ENCODE results near the gene NOC2L.

DNA sequence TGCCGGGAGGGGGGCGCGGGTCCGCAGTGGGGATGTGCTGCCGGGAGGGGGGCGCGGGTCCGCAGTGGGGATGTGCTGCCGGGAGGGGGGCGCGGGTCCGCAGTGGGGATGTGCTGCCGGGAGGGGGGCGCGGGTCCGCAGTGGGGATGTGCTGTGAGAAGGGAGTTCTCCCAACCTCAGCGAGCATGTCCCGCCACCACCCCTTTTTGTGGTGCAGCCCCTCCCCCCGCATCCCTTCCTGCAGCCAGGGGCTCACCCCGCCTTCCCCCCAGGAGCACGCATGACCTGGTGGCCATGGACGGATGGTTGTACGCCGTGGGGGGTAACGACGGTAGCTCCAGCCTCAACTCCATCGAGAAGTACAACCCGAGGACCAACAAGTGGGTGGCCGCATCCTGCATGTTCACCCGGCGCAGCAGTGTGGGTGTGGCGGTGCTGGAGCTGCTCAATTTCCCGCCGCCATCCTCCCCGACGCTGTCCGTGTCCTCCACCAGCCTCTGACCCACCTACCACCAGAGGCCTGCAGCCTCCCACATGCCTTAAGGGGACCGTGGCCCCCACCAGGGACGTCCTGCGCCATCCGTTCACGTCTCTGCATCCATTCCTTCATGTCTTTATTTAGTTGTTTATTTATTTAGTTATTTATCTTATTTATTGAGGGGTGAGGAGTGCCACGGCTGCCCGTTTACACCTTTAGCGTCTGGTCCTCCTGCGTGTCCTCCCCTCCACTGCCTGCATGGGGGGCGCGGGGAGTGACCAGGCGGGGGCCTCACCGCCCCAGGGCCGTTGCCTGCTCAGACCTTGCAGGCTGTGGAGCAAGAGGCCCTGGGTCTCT is 5.9 kb upstream of the NOC2L start:
- no peak for TF ChIP-seq MAX (IDR thresholded peaks at IDR 0.05; ENCODE audit: insufficient read depth, insufficient read length)
- TF ChIP-seq, protein P1, sequence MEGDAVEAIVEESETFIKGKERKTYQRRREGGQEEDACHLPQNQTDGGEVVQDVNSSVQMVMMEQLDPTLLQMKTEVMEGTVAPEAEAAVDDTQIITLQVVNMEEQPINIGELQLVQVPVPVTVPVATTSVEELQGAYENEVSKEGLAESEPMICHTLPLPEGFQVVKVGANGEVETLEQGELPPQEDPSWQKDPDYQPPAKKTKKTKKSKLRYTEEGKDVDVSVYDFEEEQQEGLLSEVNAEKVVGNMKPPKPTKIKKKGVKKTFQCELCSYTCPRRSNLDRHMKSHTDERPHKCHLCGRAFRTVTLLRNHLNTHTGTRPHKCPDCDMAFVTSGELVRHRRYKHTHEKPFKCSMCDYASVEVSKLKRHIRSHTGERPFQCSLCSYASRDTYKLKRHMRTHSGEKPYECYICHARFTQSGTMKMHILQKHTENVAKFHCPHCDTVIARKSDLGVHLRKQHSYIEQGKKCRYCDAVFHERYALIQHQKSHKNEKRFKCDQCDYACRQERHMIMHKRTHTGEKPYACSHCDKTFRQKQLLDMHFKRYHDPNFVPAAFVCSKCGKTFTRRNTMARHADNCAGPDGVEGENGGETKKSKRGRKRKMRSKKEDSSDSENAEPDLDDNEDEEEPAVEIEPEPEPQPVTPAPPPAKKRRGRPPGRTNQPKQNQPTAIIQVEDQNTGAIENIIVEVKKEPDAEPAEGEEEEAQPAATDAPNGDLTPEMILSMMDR (IDR thresholded peaks at IDR 0.05; ENCODE audit: extremely low read depth in 1 of 2, insufficient read depth in 1 of 2, low read depth in 1 of 2, low read length in 2 of 2): no peak
- TF ChIP-seq POLR2A (IDR thresholded peaks at IDR 0.05; ENCODE audit: low read depth, low read length): no peak
- no peak for TF ChIP-seq POLR2AphosphoS5 (IDR thresholded peaks at IDR 0.05; ENCODE audit: insufficient read depth, low read depth, low read length)

All from endothelial cell of umbilical vein (primary cell).